ENCODE data around the gene OFD1.

OFD1 gene

GRCh38 chrX:13763489-13763888 lies 28.9 kb downstream of the OFD1 start:
- Histone ChIP-seq H3K9me2 (replicated peaks; ENCODE audit: insufficient read depth, low read length) (no peaks in the 10 kb centered on the region), H3K9ac (ENCODE audit: low read length) (no peak overlapping the region), H3K36me3 (ENCODE audit: low read length) (peaks cover 7% of the 10 kb centered on the region; the same call in 1 of the 2 replicates), H4K20me1 (ENCODE audit: low read depth, low read length) (no peaks in the 10 kb centered on the region), H3K4me2 (ENCODE audit: low read depth, low read length, poor library complexity, severe bottlenecking) (no peak overlapping the region), H3F3A (ENCODE audit: insufficient read depth) (peaks cover 5% of the 10 kb centered on the region; the same call in 1 of the 2 replicates), H3K79me2 (ENCODE audit: insufficient read depth, low read length) (no peaks in the 10 kb centered on the region), H3K27me3 (ENCODE audit: low read length) (no peaks in the 10 kb centered on the region), H3K9me3 (ENCODE audit: insufficient read depth, low read length) (no peaks in the 10 kb centered on the region), H3K4me3 (ENCODE audit: insufficient read depth, low read length, poor library complexity, severe bottlenecking) (no peak overlapping the region), H2AFZ (ENCODE audit: low read depth, low read length, severe bottlenecking) (no peak overlapping the region), H3K27ac (ENCODE audit: low read depth, low read length) (no peak overlapping the region)
- TF ChIP-seq EZH2phosphoT487 (conservative IDR thresholded peaks at IDR 0.05; ENCODE audit: low read length): no peak
- TF ChIP-seq CTCF (IDR thresholded peaks at IDR 0.05; ENCODE audit: insufficient read depth, low read length, poor library complexity, severe bottlenecking): no peak

DNA sequence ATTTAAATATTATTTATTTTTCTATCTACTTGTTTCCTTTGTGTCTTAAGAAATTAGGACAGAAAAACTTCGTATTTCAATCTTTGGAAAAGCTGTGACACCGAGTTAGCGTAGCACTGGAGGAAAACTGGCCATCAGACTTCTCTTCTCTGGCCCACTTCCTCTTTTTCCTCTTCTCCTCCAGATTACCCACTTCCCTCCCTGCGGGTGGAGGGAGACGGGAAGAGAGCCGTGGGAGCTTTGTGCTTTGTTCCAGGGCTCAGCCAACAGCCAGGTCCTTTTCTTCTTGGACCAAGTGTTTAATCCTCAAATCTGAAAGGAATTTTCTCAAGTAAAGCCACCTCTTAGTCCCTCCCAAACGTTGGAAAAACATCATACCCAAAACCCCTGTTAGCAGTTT lies 29.7 kb downstream of the OFD1 start:
- no peak overlapping the region for H3K4me3 ChIP-seq (ENCODE audit: insufficient read depth, low read length, poor library complexity, severe bottlenecking)
- H3K9me3 ChIP-seq (ENCODE audit: insufficient read depth, low read length): no peaks in the 10 kb centered on the region
- H3K27me3 ChIP-seq (ENCODE audit: low read length): no peaks in the 10 kb centered on the region
- H3K9me2 ChIP-seq (replicated peaks; ENCODE audit: insufficient read depth, low read length): no peaks in the 10 kb centered on the region
- H3K27ac ChIP-seq (ENCODE audit: low read depth, low read length): no peak overlapping the region
- H3F3A ChIP-seq (ENCODE audit: insufficient read depth): no peaks in the 10 kb centered on the region; the same call in 1 of the 2 replicates
- H2AFZ ChIP-seq (ENCODE audit: low read depth, low read length, severe bottlenecking): no peak overlapping the region
- TF ChIP-seq EZH2phosphoT487 (conservative IDR thresholded peaks at IDR 0.05; ENCODE audit: low read length) (no peak), CTCF (IDR thresholded peaks at IDR 0.05; ENCODE audit: insufficient read depth, low read length, poor library complexity, severe bottlenecking) (no peak)
- no peaks in the 10 kb centered on the region for H3K79me2 ChIP-seq (ENCODE audit: insufficient read depth, low read length)
- H3K4me2 ChIP-seq (ENCODE audit: low read depth, low read length, poor library complexity, severe bottlenecking): no peak overlapping the region
- H4K20me1 ChIP-seq (ENCODE audit: low read depth, low read length): no peaks in the 10 kb centered on the region
- H3K36me3 ChIP-seq (ENCODE audit: low read length): peaks cover 7% of the 10 kb centered on the region; the same call in 1 of the 2 replicates
- no peak overlapping the region for H3K9ac ChIP-seq (ENCODE audit: low read length)

- no peaks in the 10 kb centered on the region for H3F3A ChIP-seq (ENCODE audit: insufficient read depth)
- no peak overlapping the region for H3K9ac ChIP-seq (ENCODE audit: low read length)
- no peaks in the 10 kb centered on the region for H4K20me1 ChIP-seq (ENCODE audit: low read depth, low read length)
- H3K27me3 ChIP-seq (ENCODE audit: low read length): no peaks in the 10 kb centered on the region
- no peaks in the 10 kb centered on the region for H3K79me2 ChIP-seq (ENCODE audit: insufficient read depth, low read length)
- TF ChIP-seq EZH2phosphoT487 (conservative IDR thresholded peaks at IDR 0.05; ENCODE audit: low read length): no peak
- no peak overlapping the region for H3K27ac ChIP-seq (ENCODE audit: low read depth, low read length)
- peaks cover 5% of the 10 kb centered on the region; the same call in 1 of the 2 replicates for H3K36me3 ChIP-seq (ENCODE audit: low read length)
- H3K4me3 ChIP-seq (ENCODE audit: insufficient read depth, low read length, poor library complexity, severe bottlenecking): no peak overlapping the region
- no peaks in the 10 kb centered on the region for H3K9me3 ChIP-seq (ENCODE audit: insufficient read depth, low read length)
- no peaks in the 10 kb centered on the region for H3K9me2 ChIP-seq (replicated peaks; ENCODE audit: insufficient read depth, low read length)
- H3K4me2 ChIP-seq (ENCODE audit: low read depth, low read length, poor library complexity, severe bottlenecking): no peak overlapping the region
- no peak overlapping the region for H2AFZ ChIP-seq (ENCODE audit: low read depth, low read length, severe bottlenecking)
Observed at GRCh38 chrX:13764765-13765164, 30.2 kb downstream of the OFD1 start.

DNA sequence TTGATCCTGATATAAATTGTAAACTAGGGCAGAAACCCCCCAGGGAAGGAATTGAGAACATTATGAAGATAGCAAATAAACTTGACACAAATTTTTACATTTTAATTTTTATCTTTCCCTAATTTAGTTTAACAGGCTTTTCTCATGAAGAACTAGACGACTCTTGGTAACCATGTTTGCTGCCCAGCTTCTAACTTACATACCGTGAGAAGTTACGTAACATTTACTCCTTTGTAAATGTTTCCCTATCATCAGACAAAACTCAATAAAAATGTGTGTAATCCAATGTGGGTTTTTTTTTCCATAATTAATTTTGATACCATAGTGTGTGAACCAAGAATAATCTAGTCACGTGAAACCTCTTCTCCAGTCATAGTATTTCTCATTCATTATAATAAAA lies 34.4 kb downstream of the OFD1 start:
- Histone ChIP-seq H3K27ac (ENCODE audit: low read depth, low read length) (no peak overlapping the region), H3K36me3 (ENCODE audit: low read length) (no peaks in the 10 kb centered on the region; the same call in 1 of the 2 replicates), H3K9me3 (ENCODE audit: insufficient read depth, low read length) (no peaks in the 10 kb centered on the region), H3K79me2 (ENCODE audit: insufficient read depth, low read length) (no peaks in the 10 kb centered on the region), H3K9ac (ENCODE audit: low read length) (no peak overlapping the region), H3K9me2 (replicated peaks; ENCODE audit: insufficient read depth, low read length) (no peaks in the 10 kb centered on the region), H2AFZ (ENCODE audit: low read depth, low read length, severe bottlenecking) (no peak overlapping the region), H4K20me1 (ENCODE audit: low read depth, low read length) (no peaks in the 10 kb centered on the region), H3K4me3 (ENCODE audit: insufficient read depth, low read length, poor library complexity, severe bottlenecking) (no peak overlapping the region), H3K4me2 (ENCODE audit: low read depth, low read length, poor library complexity, severe bottlenecking) (no peak overlapping the region), H3K27me3 (ENCODE audit: low read length) (no peaks in the 10 kb centered on the region), H3F3A (ENCODE audit: insufficient read depth) (no peaks in the 10 kb centered on the region)
- TF ChIP-seq CTCF (IDR thresholded peaks at IDR 0.05; ENCODE audit: insufficient read depth, low read length, poor library complexity, severe bottlenecking): no peak
- TF ChIP-seq EZH2phosphoT487 (conservative IDR thresholded peaks at IDR 0.05; ENCODE audit: low read length): no peak

Data from SU-DHL-6 (cell line).